Mesenchymal stem cell (in vitro differentiated cells and primary cell): ENCODE data around the gene CD7. TPM values are rescaled to one million over a fixed set of nuclear protein-coding genes. Genes with fewer than 3 reads are reported as not detected.

ENCODE experiments used
- DNase-seq: peaks from one replicate; pipeline ENCODE4 v3.0.0-alpha.2; 2013
- H2AFZ ChIP-seq: one replicate; pipeline ENCODE4 v1.6.1; 2013; ENCODE audit warnings: low read depth, mild to moderate bottlenecking, control low read depth, inconsistent platforms, low read length, moderate library complexity
- H2AK5ac ChIP-seq: 2 replicates; pipeline ENCODE4 v1.6.1; 2013; ENCODE audit warnings: low read length, moderate library complexity, mild to moderate bottlenecking, inconsistent platforms; ENCODE audit not compliant: severe bottlenecking
- H2BK120ac ChIP-seq: one replicate; pipeline ENCODE4 v1.6.1; 2013; ENCODE audit warnings: low read depth, mild to moderate bottlenecking, inconsistent platforms, low read length, moderate library complexity
- H2BK12ac ChIP-seq, 2 experiments: one replicate each; pipeline ENCODE4 v1.6.1; 2013; ENCODE audit warnings: inconsistent platforms in 2 of 2, low read length in 2 of 2, mild to moderate bottlenecking in 2 of 2, moderate library complexity in 2 of 2, control low read depth in 1 of 2
- H2BK15ac ChIP-seq: one replicate; pipeline ENCODE4 v1.6.1; 2013; ENCODE audit warnings: mild to moderate bottlenecking, low read depth, inconsistent platforms; ENCODE audit not compliant: poor library complexity, severe bottlenecking
- H2BK5ac ChIP-seq: 2 replicates; pipeline ENCODE4 v1.6.1; 2013; ENCODE audit warnings: low read depth, mild to moderate bottlenecking, low read length, control low read depth, inconsistent platforms; ENCODE audit not compliant: poor library complexity, severe bottlenecking
- H3K14ac ChIP-seq, 2 experiments: one replicate each; pipeline ENCODE4 v1.6.1; 2013; ENCODE audit warnings: inconsistent platforms in 2 of 2, low read length in 2 of 2, control low read depth in 1 of 2, mild to moderate bottlenecking in 1 of 2, moderate library complexity in 1 of 2
- H3K18ac ChIP-seq, 2 experiments: one replicate each; pipeline ENCODE4 v1.6.1; 2013; ENCODE audit warnings: inconsistent platforms in 2 of 2, low read length in 2 of 2, control low read depth in 1 of 2, low read depth in 1 of 2, mild to moderate bottlenecking in 1 of 2
- H3K23ac ChIP-seq, 2 experiments: one replicate each; pipeline ENCODE4 v1.6.1; 2013; ENCODE audit warnings: inconsistent platforms in 2 of 2, low read length in 2 of 2, mild to moderate bottlenecking in 2 of 2, moderate library complexity in 2 of 2, control low read depth in 1 of 2
- H3K27ac ChIP-seq: 2 replicates; pipeline ENCODE4 v1.5.1; 2013; ENCODE audit warnings: mild to moderate bottlenecking, moderate library complexity, low read length, control low read depth, inconsistent platforms; ENCODE audit not compliant: poor library complexity, severe bottlenecking
- H3K27me3 ChIP-seq, 2 experiments: 2 replicates each; pipeline versions ENCODE4 v1.6.1 to v1.7.0; 2013; ENCODE audit warnings: low read length in 2 of 2, mild to moderate bottlenecking in 2 of 2, moderate library complexity in 2 of 2, control low read depth in 1 of 2, inconsistent platforms in 1 of 2; ENCODE audit not compliant: control insufficient read depth in 1 of 2, insufficient read depth in 1 of 2
- H3K36me3 ChIP-seq, 2 experiments: 2 replicates each; pipeline versions ENCODE4 v1.6.1 to v1.7.0; 2013; ENCODE audit warnings: low read length in 2 of 2, control low read depth in 1 of 2, inconsistent platforms in 1 of 2, low read depth in 1 of 2, mild to moderate bottlenecking in 1 of 2; ENCODE audit not compliant: insufficient read depth in 2 of 2, control insufficient read depth in 1 of 2
- H3K4ac ChIP-seq, 2 experiments: one replicate each; pipeline ENCODE4 v1.6.1; 2013; ENCODE audit warnings: inconsistent platforms in 2 of 2, low read length in 2 of 2, mild to moderate bottlenecking in 2 of 2, moderate library complexity in 2 of 2, control low read depth in 1 of 2, low read depth in 1 of 2
- H3K4me1 ChIP-seq: 2 replicates; pipeline ENCODE4 v1.6.1; 2013; ENCODE audit warnings: low read depth, low read length, control low read depth; ENCODE audit not compliant: control insufficient read depth, insufficient read depth
- H3K4me2 ChIP-seq: 2 replicates; pipeline ENCODE4 v1.6.1; 2013; ENCODE audit warnings: low read length, mild to moderate bottlenecking, inconsistent platforms; ENCODE audit not compliant: poor library complexity, severe bottlenecking
- H3K4me3 ChIP-seq, 2 experiments: 2 replicates each; pipeline versions ENCODE4 v1.5.1 to v1.7.0; 2013; ENCODE audit warnings: low read length in 2 of 2, mild to moderate bottlenecking in 2 of 2, control low read depth in 1 of 2, low read depth in 1 of 2; ENCODE audit not compliant: insufficient read depth in 1 of 2
- H3K79me1 ChIP-seq: replicated peaks from 2 replicates; pipeline ENCODE4 v1.6.1; 2013; ENCODE audit warnings: mild to moderate bottlenecking, control low read depth, low read length, inconsistent platforms; ENCODE audit not compliant: poor library complexity, severe bottlenecking
- H3K9ac ChIP-seq: 2 replicates; pipeline ENCODE4 v1.7.0; 2013; ENCODE audit warnings: mild to moderate bottlenecking, low read length, moderate library complexity
- H3K9me3 ChIP-seq: 2 replicates; pipeline ENCODE4 v1.7.0; 2013; ENCODE audit warnings: mild to moderate bottlenecking, low read length; ENCODE audit not compliant: control insufficient read depth
- H4K8ac ChIP-seq: one replicate; pipeline ENCODE4 v1.6.1; 2013; ENCODE audit warnings: inconsistent platforms, mild to moderate bottlenecking, low read length, moderate library complexity
- H4K91ac ChIP-seq: one replicate; pipeline ENCODE4 v1.6.1; 2013; ENCODE audit warnings: mild to moderate bottlenecking, low read length, inconsistent platforms
- WGBS: methylation state at CpG from one replicate; pipeline ENCODE4 v1.1.7; 2013; ENCODE audit warnings: mixed read lengths; 5-methylcytosine and 5-hydroxymethylcytosine counted together
- polyA plus RNA-seq, 2 experiments: library from polyadenylated mRNA; stranded (reverse); fragments of 200-250 nt; gene quantifications; one replicate each; pipeline ENCODE4 v1.2.3, GENCODE V29; 2013

Gene CD7
- 0.03 TPM for polyA plus RNA-seq (2013, experiment 1 of 2)
- polyA plus RNA-seq (2013, experiment 2 of 2), result 0.12 TPM

- Histone ChIP-seq H2AFZ (no peak within 1 kb of the TSS), H3K4me3 (no peak within 1 kb of the TSS), H3K4ac (no peak within 1 kb of the TSS), H2AK5ac (no peak within 1 kb of the TSS), H2BK15ac (peak within 1 kb of the TSS; percentile 12), H3K14ac (no peak within 1 kb of the TSS), H4K8ac (no peak within 1 kb of the TSS), H3K36me3 (no peaks in the 10 kb centered on the region), H2BK5ac (no peak within 1 kb of the TSS), H3K79me1 (no peaks in the 10 kb centered on the region), H3K4me2 (no peak within 1 kb of the TSS), H2BK120ac (no peak within 1 kb of the TSS), H4K91ac (no peak within 1 kb of the TSS), H3K27ac (no peak within 1 kb of the TSS), H3K4me1 (peaks cover 9% of the 10 kb centered on the region), H3K27me3 (peaks cover 30 to 39% of the 10 kb centered on the region in 2 experiments), H3K23ac (no peak within 1 kb of the TSS), H3K18ac (no peak within 1 kb of the TSS), H2BK12ac (no peak within 1 kb of the TSS), H3K9me3 (no peaks in the 10 kb centered on the region), H3K9ac (no peak within 1 kb of the TSS)
- no peak for DNase-seq
- 85% methylated on average over 24 of the region's 26 CpGs for WGBS
These were observed at the start of gene CD7 for GRCh38 chr17:82317394-82318168. CD7 (minus strand) TSS chr17:82317608; CDS start chr17:82317495, 113 bp downstream.

GRCh38 chr17:82366749-82367148 is 49.3 kb upstream of the CD7 start:
- H3K4ac ChIP-seq, result no peak overlapping the region
- no peak overlapping the region for H2BK15ac ChIP-seq
- 91% methylated on average over 6 of the region's 7 CpGs for WGBS
- H4K91ac ChIP-seq, result no peak overlapping the region
- H3K9me3 ChIP-seq, result no peaks in the 10 kb centered on the region
- H2AFZ ChIP-seq, result no peak overlapping the region
- no peak overlapping the region for H2BK12ac ChIP-seq
- peaks cover 35 to 38% of the 10 kb centered on the region in 2 experiments for H3K27me3 ChIP-seq
- H4K8ac ChIP-seq, result no peak overlapping the region
- no peak overlapping the region for H2AK5ac ChIP-seq
- H2BK5ac ChIP-seq, result no peak overlapping the region
- H3K23ac ChIP-seq, result no peak overlapping the region
- H3K18ac ChIP-seq, result no peak overlapping the region
- H3K9ac ChIP-seq, result no peak overlapping the region
- no peaks in the 10 kb centered on the region for H3K79me1 ChIP-seq
- no peak overlapping the region for H3K4me2 ChIP-seq
- H3K36me3 ChIP-seq, result no peaks in the 10 kb centered on the region
- H3K4me1 ChIP-seq, result peaks cover 10% of the 10 kb centered on the region
- H3K14ac ChIP-seq, result no peak overlapping the region
- no peak overlapping the region for H2BK120ac ChIP-seq
- H3K27ac ChIP-seq, result no peak overlapping the region
- no peak for DNase-seq
- H3K4me3 ChIP-seq, result no peak overlapping the region

- Histone ChIP-seq H2BK120ac (no peak overlapping the region), H3K79me1 (no peaks in the 10 kb centered on the region)
- 73% methylated on average over 4 of the region's 6 CpGs for WGBS
These were observed 48.3 kb upstream of the CD7 start for GRCh38 chr17:82365606-82366295.

GRCh38 chr17:82361885-82362633 is 44.7 kb upstream of the CD7 start:
- no peak for DNase-seq
- Histone ChIP-seq H3K18ac (no peak overlapping the region), H3K79me1 (no peaks in the 10 kb centered on the region), H2BK15ac (no peak overlapping the region), H4K8ac (no peak overlapping the region), H3K9me3 (no peaks in the 10 kb centered on the region), H3K27ac (no peak overlapping the region), H3K27me3 (peaks cover 22 to 36% of the 10 kb centered on the region in 2 experiments), H2AFZ (no peak overlapping the region), H3K4me2 (no peak overlapping the region), H2BK5ac (no peak overlapping the region), H3K4ac (no peak overlapping the region), H2AK5ac (no peak overlapping the region), H3K36me3 (no peaks in the 10 kb centered on the region), H3K9ac (no peak overlapping the region), H2BK12ac (no peak overlapping the region), H3K14ac (no peak overlapping the region), H3K4me1 (peaks cover 11% of the 10 kb centered on the region), H3K4me3 (no peak overlapping the region), H2BK120ac (no peak overlapping the region), H4K91ac (no peak overlapping the region), H3K23ac (no peak overlapping the region)
- WGBS, result 88% methylated on average over 6 of the region's 6 CpGs

More at GRCh38 chr17:82365606-82366295, 48.3 kb upstream of the CD7 start:
- Histone ChIP-seq H3K27ac (no peak overlapping the region), H2BK15ac (no peak overlapping the region), H3K27me3 (peaks cover 29 to 30% of the 10 kb centered on the region in 2 experiments), H2BK5ac (no peak overlapping the region), H3K9me3 (no peaks in the 10 kb centered on the region), H3K14ac (no peak overlapping the region), H4K91ac (no peak overlapping the region), H3K18ac (no peak overlapping the region), H2BK12ac (no peak overlapping the region), H3K36me3 (no peaks in the 10 kb centered on the region), H3K4me1 (peaks cover 4% of the 10 kb centered on the region), H4K8ac (no peak overlapping the region), H3K4ac (no peak overlapping the region), H3K9ac (no peak overlapping the region), H2AK5ac (no peak overlapping the region), H2AFZ (no peak overlapping the region), H3K23ac (no peak overlapping the region), H3K4me3 (no peak overlapping the region), H3K4me2 (no peak overlapping the region)
- DNase-seq, result no peak
